Thyroid gland (tissue), 4 donors: ENCODE measurements around the gene TBC1D16. TPM values are rescaled to one million over a fixed set of nuclear protein-coding genes. Genes with fewer than 3 reads are reported as not detected.

ENCODE experiments used
- DNase-seq, 2 donors: peaks; one replicate each; pipeline ENCODE4 v3.0.0-alpha.2; 2019
- H3K27ac ChIP-seq, 3 donors: fragments of 200-600 bp; sonication (generic); 1 replicate in 2 of 3; 2 replicates in 1 of 3; pipeline ENCODE4 v1.5.1; 2016 to 2019; ENCODE audit warnings: mild to moderate bottlenecking in 1 of 3, moderate library complexity in 1 of 3
- H3K27me3 ChIP-seq: fragments of 200-600 bp; sonication (generic); one replicate; pipeline ENCODE4 v1.5.1; 2019
- H3K36me3 ChIP-seq, 2 donors: fragments of 200-600 bp; sonication (generic); one replicate each; pipeline ENCODE4 v1.5.1; 2016 to 2019
- H3K4me1 ChIP-seq, 2 donors: fragments of 200-600 bp; sonication (generic); one replicate each; pipeline ENCODE4 v1.5.1; 2017 to 2019
- H3K4me3 ChIP-seq, 3 donors: fragments of 200-600 bp; sonication (generic); replicated peaks in 1 of 3; 1 replicate in 2 of 3; 2 replicates in 1 of 3; pipeline ENCODE4 v1.5.1; 2016; ENCODE audit warnings: mild to moderate bottlenecking in 1 of 3
- H3K9me3 ChIP-seq: fragments of 200-600 bp; sonication (generic); one replicate; pipeline ENCODE4 v1.5.1; 2017
- CTCF ChIP-seq, 6 experiments: fragments of 200-600 bp in 3 of 6; fragments of 450-650 bp in 3 of 6; sonication (generic) in 3 of 6; IDR thresholded peaks; one replicate each; pipeline ENCODE4 v1.5.1; 2016 to 2019; ENCODE audit warnings: antibody characterized with exemption in 6 of 6, mild to moderate bottlenecking in 2 of 6, inconsistent platforms in 1 of 6, moderate library complexity in 1 of 6
- POLR2A ChIP-seq, 2 donors: fragments of 450-650 bp; IDR thresholded peaks; one replicate each; pipeline ENCODE4 v1.6.1; 2017; ENCODE audit warnings: antibody characterized with exemption in 2 of 2, mild to moderate bottlenecking in 2 of 2, moderate library complexity in 1 of 2
- WGBS, 2 donors: methylation state at CpG; one replicate each; pipeline ENCODE4 v1.1.5; 2017; 5-methylcytosine and 5-hydroxymethylcytosine counted together
- intact Hi-C: fragments of 100-400 bp; cut with DNase I; formaldehyde crosslinking; loops from one replicate; pipeline ENCODE4 v1.15.1; 2023
- total RNA-seq, 4 donors: library from RNA; depleted of rRNA; stranded (reverse); fragments of >200 nt; gene quantifications; one replicate each; pipeline ENCODE4 v1.2.3, GENCODE V29; 2016

The TBC1D16 gene
- total RNA-seq, 4 donors from 2014 or later = 25.4 to 32.2 (median 29.8) TPM

- H3K9me3 ChIP-seq = no peaks in the 10 kb centered on the region
- peaks cover 26 to 32% of the 10 kb centered on the region in 2 donors for H3K4me1 ChIP-seq
- no peaks in the 10 kb centered on the region for H3K27me3 ChIP-seq
- H3K36me3 ChIP-seq = no peaks in the 10 kb centered on the region
- no peak overlapping the region for H3K27ac ChIP-seq
- TF ChIP-seq CTCF (IDR thresholded peaks at IDR 0.05) = no peak
- 94 to 96% methylated on average over 4 to 18 of the region's 19 CpGs for WGBS, 2 donors
- no peak for DNase-seq
- H3K4me3 ChIP-seq = no peak overlapping the region
- intact Hi-C loops = loop anchor here (10.0 kb wide), 1 partner anchor 116 kb away; no protein-coding TSS in a partner anchor
Measured at GRCh38 chr17:79920751-79921410, 114.8 kb downstream of the TBC1D16 start.

GRCh38 chr17:79919862-79920720, 115.6 kb downstream of the TBC1D16 start:
- H3K9me3 ChIP-seq = no peaks in the 10 kb centered on the region
- WGBS, 2 donors = 45 to 66% methylated on average over 2 to 7 of the region's 28 CpGs
- no peaks in the 10 kb centered on the region for H3K36me3 ChIP-seq
- TF ChIP-seq POLR2A (IDR thresholded peaks at IDR 0.05) (no peak), CTCF (IDR thresholded peaks at IDR 0.05) (no peak)
- DNase-seq = no peak
- peaks cover 20 to 25% of the 10 kb centered on the region in 2 donors for H3K4me1 ChIP-seq
- intact Hi-C loops = loop anchor here (10.0 kb wide), 1 partner anchor 115 kb away; no protein-coding TSS in a partner anchor
- no peak overlapping the region for H3K27ac ChIP-seq
- no peaks in the 10 kb centered on the region for H3K27me3 ChIP-seq
- H3K4me3 ChIP-seq = no peak overlapping the region

DNA sequence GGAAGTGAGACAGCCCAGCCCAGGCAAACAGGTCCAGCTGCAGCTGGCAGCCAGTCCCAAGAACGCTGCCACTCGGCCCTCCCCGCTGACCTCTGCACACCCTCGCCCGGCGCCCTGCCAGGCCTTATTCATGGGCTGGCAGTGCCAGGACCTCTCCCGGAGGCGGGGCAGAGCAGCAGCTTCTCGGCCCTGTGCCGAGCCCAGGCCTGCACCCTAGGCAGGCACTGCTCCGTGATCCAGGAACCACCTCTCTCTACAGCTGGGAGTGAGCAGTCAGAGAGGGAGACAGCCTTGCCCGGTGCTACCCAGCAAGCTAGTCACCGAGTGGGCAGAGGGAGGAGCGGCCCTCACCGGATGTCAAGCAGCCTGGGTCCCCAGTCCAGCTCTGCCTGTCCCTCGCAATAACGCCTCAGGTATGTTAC, 116.5 kb downstream of the TBC1D16 start:
- 10 to 15% methylated on average over 8 to 9 of the region's 17 CpGs for WGBS, 2 donors
- H3K4me3 ChIP-seq = no peak overlapping the region
- H3K27ac ChIP-seq = no peak overlapping the region
- H3K27me3 ChIP-seq = no peaks in the 10 kb centered on the region
- H3K36me3 ChIP-seq = no peaks in the 10 kb centered on the region
- peak; percentile 99 to 100 for DNase-seq
- peaks cover 16 to 20% of the 10 kb centered on the region in 2 donors for H3K4me1 ChIP-seq
- intact Hi-C loops = no loop called here
- TF ChIP-seq POLR2A (IDR thresholded peaks at IDR 0.05) (peak in 1 of 2 donors; percentile 7), CTCF (IDR thresholded peaks at IDR 0.05) (no peak)
- no peaks in the 10 kb centered on the region for H3K9me3 ChIP-seq

DNA sequence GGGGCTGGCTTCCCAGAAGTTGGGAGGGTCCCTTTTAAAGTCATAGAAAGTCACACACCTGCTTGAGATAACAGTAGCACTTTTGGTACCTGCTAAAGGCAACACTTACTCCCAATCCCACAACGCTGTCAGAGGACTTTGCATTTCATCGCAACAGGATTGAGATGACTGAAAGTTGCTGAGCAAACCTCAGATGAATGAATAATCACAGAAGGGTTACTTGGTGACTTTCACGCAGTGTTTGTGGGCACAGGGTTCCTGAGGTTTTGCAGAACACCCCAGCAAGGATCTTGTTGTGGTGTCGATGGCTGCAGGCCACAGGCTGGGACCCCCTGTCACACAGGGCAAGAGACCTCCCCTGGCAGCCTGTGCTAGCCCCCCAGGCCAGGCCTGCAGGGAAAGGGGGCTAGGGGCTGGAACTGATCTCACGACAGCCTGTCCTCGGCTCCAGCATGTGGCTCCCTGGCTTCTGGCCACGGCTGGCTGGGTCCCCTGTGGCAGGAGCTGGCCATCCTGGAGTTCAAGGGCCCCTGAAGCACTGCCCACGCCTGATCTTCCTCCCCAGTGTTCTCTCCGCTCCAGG, 117.0 kb downstream of the TBC1D16 start:
- peak overlapping the region in 2 of 3 donors; percentile 17 to 20 for H3K27ac ChIP-seq
- H3K4me3 ChIP-seq = no peak overlapping the region
- H3K27me3 ChIP-seq = no peaks in the 10 kb centered on the region
- no peaks in the 10 kb centered on the region for H3K36me3 ChIP-seq
- H3K9me3 ChIP-seq = no peaks in the 10 kb centered on the region
- TF ChIP-seq CTCF (IDR thresholded peaks at IDR 0.05) = no peak
- no peak for TF ChIP-seq POLR2A (IDR thresholded peaks at IDR 0.05)
- WGBS, 2 donors = 26 to 33% methylated on average over 4 to 5 of the region's 9 CpGs
- no peak for DNase-seq
- intact Hi-C loops = no loop called here
- peaks cover 16 to 20% of the 10 kb centered on the region in 2 donors for H3K4me1 ChIP-seq
